NCI-H526 (cell line): ENCODE measurements around the gene AGPAT3.
"Not testable (repeated sequence)": the region's sequence is repeated elsewhere in the genome, so short reads cannot be mapped to it uniquely, and the experiment has no call there.

Source experiments
- DNase-seq, 2 experiments: peaks; one replicate each; lab custom pipeline; 2025; lab: John Stamatoyannopoulos, UW

Gene AGPAT3

GRCh38 chr21:43834146-43834905 lies 30.7 kb upstream of the AGPAT3 start:
- no peak for DNase-seq

GRCh38 chr21:43835050-43835449 lies 30.0 kb upstream of the AGPAT3 start:
- DNase-seq = no peak

DNA sequence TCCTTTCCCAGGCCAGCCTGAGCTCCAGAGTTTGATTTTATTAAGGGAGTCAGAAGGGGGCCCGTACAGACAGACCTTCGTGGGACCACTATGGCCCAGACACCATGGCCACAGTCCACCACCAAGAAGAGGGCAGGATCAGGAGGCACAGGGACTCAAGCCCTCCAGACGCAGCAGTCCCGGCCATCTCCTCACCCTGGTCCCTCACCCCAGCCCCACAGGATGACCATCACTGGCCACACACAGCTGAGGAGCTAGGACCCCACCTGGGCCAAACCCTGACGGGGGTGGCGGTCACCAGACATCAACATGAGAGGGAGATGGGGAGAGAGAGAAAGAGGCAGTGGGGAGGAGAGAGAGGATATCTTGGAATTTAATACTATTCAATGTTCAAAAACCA lies 29.2 kb upstream of the AGPAT3 start:
- DNase-seq = no peak

DNA sequence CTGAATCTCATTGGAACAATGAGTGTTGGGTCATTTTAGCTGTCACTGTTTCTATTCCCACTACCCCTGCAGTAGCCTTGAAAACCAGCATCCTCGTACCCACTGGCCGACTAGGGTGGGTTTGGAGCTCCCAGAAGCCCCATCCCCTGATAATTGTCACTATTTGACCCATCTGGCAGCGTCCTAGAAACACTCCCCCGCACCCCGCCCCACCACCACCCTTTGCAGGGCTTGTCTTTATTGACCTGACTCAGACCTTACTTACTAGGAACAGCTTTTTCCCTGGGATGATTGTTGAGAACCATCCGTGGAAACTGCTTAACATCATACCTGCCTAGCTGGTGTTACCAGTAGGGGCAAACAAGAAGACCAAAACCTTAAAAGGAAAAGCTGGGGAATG lies 28.4 kb upstream of the AGPAT3 start:
- no peak for DNase-seq

- DNase-seq = no peak
These were observed 24.8 kb upstream of the AGPAT3 start for GRCh38 chr21:43840259-43840658.

DNA sequence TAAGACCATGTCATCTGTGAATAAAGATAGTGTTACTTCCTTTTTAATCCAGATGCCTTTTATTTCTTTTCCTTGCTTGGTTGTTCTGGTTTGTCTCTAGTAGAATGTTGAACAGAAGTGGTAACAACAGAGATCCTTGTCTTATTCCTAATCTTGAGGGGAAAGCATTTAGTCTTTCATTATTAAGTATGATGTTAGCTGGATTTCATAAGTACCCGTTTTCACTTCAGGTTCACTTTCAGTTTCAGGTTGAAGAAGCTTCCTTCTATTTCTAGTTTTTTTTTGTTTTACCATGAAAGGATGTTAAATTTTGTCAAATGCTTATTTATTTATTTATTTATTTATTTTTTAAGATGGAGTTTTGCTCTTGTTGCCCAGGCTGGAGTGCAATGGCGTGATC lies 22.3 kb upstream of the AGPAT3 start:
- no peak for DNase-seq

DNA sequence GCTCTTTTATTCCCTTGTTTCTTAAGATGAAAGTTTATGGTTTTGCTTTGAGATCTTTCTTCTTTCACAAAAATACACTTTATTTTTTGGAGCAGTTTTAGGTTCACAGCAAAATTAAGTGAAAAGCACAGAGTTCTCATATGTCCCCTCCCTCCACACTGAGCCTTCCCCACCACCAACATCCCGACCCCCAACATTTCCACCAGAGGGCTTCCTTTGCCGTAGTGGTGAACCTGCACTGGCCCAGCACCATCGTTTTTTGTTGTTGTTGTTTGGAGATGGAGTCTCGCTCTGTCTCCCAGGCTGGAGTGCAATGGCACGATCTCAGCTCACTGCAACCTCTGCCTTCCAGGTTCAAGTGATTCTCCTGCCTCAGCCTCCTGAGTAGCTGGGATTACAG lies 20.1 kb upstream of the AGPAT3 start:
- not testable (repeated sequence) for DNase-seq

- no peak for DNase-seq
These were observed 19.6 kb upstream of the AGPAT3 start for GRCh38 chr21:43845386-43845785.

DNA sequence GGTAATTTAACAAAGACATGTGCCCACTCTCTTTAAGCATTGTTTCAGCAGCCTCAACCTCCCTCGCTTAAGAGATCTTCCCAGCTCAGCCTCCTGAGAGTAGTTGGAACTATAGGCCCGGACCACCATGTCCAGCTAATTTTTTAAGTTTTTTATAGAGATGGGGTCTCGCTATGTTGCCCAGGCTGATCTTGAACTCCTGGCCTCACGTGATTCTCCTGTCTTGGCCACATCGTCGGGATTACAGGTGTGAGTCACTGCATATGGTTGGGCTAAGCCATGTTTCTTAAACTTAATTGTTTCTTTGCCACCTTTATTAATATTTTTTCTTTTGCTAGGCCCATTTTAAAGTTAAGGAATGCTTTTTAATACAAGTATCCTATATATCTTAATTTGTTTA lies 18.6 kb upstream of the AGPAT3 start:
- no peak for DNase-seq

GRCh38 chr21:43847301-43847700 lies 17.7 kb upstream of the AGPAT3 start:
- no peak for DNase-seq

GRCh38 chr21:43848771-43849170 lies 16.3 kb upstream of the AGPAT3 start:
- DNase-seq = no peak

DNA sequence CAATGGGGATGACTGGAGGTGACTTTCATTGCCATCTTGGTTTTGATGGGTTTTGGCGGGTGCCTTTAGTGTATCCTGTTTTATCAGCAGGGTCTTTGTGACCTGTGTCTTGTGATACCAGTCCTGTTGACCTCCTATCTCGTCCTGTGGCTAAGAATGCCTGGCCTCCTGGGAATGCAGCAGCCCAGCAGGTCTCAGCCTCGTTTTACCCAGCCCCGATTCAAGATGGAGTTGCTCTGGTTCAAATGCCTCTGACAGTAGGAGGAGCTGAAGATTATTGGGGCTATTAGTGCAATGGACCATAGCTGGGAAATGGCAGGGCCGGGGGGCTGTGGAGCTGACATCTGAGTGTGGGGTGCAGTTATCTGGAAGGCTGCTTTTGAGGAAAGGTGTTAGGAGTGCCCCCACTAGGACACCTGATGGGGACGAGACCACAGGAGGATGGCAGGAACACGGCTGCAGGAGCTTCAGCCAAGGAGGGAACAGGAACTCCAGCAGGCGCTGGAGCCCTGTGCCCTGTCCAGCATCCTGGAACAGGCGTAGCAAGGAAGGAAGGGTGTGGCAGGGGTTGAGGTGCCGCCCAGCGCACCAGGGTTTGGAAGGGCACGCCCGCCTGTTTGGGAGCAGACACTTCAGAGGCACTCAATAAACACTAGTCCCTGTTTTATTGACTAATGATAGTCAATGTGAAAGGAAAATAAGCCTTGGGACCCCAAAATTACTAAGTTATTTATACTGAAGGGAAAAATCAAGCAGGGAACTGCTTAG lies 15.3 kb upstream of the AGPAT3 start:
- DNase-seq = no peak

- DNase-seq = no peak
These were observed 14.2 kb upstream of the AGPAT3 start for GRCh38 chr21:43850728-43851295.

DNA sequence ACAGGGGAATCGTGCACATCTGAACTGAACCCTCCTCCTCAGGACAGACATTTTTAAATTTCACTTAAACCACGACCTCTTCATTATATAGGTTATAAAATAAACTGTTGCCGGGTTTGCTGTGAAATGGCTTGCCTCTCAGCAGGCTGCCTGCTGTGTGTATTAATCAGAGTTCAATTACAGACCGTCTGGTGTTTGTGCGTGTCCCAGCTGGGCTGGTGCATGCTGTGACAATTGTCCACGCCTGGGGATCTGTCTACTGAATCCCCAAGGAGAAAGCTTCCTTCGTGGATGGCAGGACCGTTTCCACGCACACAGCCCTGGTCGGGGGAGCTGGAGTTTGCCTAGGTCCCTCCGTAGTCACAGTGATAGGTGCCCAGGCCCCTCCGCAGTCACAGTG lies 13.4 kb upstream of the AGPAT3 start:
- DNase-seq = no peak

DNA sequence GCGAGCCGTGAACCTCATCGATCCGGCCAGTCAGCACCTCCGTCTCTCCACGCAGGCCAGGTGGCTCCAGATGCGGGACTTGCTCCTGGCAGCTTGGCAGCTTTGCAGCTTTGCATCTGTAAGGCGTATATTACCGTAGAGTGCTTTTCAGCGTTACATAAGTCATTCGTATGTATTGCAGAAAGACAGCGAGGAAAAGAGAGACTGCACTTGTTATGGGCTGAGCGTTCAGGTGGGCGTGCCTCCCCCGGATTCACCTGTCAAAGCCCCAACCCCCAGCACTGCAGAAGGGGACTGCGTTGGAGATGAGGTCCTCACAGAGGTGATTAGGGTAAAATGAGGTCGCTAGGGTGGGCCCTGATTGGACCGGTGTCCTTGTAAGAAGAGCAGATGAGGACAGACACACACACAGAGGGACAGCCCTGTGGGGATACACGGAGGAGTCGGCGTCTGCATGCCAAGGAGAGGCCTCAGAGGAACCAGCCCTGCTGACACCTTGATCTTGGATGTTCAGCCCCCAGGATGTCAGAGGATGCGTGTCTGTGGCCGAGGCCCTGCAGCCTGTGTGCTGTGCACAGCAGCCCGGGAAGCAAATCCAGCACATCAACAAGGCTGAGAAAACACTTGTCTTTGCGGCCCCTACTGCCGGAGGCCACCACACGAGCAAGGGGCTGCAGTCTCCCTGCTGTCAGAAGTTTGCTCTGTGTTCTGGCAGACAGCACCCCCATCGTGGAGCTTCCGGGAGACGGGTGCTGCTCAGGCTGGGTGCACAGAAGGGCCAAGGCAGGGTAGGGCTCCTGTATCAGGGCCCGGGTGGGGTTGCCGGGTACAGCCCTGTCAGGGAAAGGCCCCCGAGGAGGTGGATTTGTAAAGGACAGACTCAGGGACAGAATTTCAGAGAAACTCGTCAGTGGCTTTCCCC lies 10.9 kb upstream of the AGPAT3 start:
- no peak for DNase-seq

DNA sequence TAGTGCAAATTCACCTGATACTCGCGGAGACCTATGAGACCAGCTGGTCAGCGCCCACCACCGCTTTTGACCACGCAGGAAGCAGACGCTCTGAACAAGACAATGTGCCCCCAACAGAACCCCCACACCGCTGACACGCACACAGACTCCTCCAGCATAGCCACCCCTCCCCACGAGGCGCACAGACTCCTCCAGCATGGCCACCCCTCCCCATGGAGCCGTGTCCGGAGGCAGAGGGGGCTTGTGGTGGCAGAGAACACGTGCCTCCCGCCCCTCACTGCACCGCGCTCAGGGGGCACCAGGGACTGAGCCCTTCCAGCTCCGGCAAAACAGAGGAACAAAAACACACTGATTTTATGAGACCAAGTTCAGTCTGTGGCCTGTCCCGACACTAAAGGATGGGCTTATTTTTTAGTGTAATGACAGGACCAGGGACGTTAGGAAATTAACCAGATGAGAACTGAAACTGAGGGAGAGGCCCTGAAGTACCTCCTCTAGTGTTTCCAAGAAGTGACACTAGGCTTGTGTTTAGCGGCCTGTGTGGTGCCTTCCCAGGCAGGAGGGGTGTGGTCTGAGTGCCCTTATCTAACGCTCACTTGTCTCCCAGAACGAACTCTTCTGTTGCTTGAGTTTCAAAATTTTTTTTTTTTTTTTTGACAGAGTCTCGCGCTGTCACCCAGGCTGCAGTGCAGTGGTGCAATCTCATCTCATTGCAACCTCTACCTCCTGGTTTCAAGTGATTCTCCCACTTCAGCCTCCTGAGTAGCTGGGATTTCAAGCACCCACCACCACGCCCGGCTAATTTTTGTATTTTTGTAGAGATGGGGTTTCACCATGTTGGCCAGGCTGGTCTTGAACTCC lies 10.0 kb upstream of the AGPAT3 start:
- no peak for DNase-seq

DNA sequence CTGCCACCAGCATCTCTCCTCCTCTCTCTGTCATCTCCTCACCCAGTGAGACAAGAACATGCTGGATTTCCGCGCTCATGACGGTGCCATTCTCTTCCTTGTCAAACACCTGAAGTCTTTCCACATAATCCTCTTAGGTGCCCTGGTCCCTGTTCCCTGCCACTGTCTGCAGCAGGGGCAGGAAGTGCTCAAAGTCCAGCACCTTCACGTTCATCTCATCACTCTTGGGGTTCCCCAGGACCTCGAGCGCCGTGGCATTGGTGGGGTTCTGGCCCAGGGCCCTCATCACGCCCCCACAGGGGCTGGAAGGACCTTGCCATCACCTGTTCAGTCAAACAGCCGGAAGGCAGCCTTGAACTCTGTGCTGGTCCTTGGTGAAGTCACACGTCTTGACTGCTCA lies 9.1 kb upstream of the AGPAT3 start:
- no peak for DNase-seq

GRCh38 chr21:43858806-43859648 lies 6.0 kb upstream of the AGPAT3 start:
- no peak for DNase-seq

- no peak for DNase-seq
These were observed 5.2 kb upstream of the AGPAT3 start for GRCh38 chr21:43859747-43860214.

DNA sequence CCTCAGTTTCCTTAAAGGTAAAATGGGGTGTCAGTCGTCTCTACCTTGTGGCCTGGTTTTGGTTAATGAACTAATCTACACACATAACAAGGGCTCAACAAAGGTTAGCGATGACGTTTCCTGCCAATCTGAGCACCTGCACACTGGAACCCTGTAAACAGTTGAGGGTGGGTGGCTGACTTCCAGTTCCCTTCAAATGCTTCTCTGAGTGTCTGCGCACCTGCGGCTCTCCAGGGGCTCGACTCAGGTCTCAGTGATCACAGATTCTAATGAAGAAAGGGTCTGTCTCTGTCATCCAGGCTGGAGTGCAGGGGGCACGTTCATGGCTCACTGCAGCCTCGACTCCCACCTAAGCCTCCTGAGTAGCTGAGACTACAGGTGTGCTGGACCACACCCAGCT lies 3.3 kb upstream of the AGPAT3 start:
- peak in 1 of 2 experiments; percentile 27 for DNase-seq
